WTC11 (cell line): ENCODE results near the gene MPP1.

Experiments used
- AFF4 ChIP-seq: sonication (generic); formaldehyde crosslinking; IDR thresholded peaks from 2 replicates; pipeline ENCODE4 v1.8.1; 2023; ENCODE audit warnings: mild to moderate bottlenecking, missing genetic modification reagents, borderline replicate concordance
- CBFB ChIP-seq: sonication (generic); formaldehyde crosslinking; IDR thresholded peaks from 2 replicates; pipeline ENCODE4 v1.8.1; 2022; ENCODE audit warnings: mild to moderate bottlenecking, low read depth, missing genetic modification reagents
- ESRRA ChIP-seq: sonication (generic); formaldehyde crosslinking; IDR thresholded peaks from 2 replicates; pipeline ENCODE4 v1.8.1; 2022; ENCODE audit warnings: mild to moderate bottlenecking, missing genetic modification reagents, borderline replicate concordance
- GABPB1 ChIP-seq: sonication (generic); formaldehyde crosslinking; IDR thresholded peaks from 2 replicates; pipeline ENCODE4 v1.8.1; 2023; ENCODE audit warnings: mild to moderate bottlenecking, missing genetic modification reagents
- NFE2L1 ChIP-seq: sonication (generic); formaldehyde crosslinking; IDR thresholded peaks from 2 replicates; pipeline ENCODE4 v1.8.1; 2023; ENCODE audit warnings: missing genetic modification reagents
- NR1H2 ChIP-seq: sonication (generic); formaldehyde crosslinking; IDR thresholded peaks from 2 replicates; pipeline ENCODE4 v1.9.0; 2021; ENCODE audit warnings: mild to moderate bottlenecking, moderate library complexity, missing genetic modification reagents
- NR2C2 ChIP-seq: sonication (generic); formaldehyde crosslinking; IDR thresholded peaks from 2 replicates; pipeline ENCODE4 v1.8.0; 2022; ENCODE audit warnings: mild to moderate bottlenecking, missing genetic modification reagents
- SOX15 ChIP-seq: fragments of 250-450 bp; sonication (Bioruptor Pico); IDR thresholded peaks from 2 replicates; pipeline ENCODE4 v1.9.0; 2021; ENCODE audit warnings: mild to moderate bottlenecking
- TF ChIP-seq, protein P1 (sequence below): fragments of 200-600 bp; IDR thresholded peaks from 2 replicates; pipeline ENCODE4 v1.8.0; 2022; ENCODE audit warnings: antibody characterized with exemption

- no peak for TF ChIP-seq SOX15 (CRISPR knock-in tag)
- no peak for TF ChIP-seq CBFB (CRISPR knock-in tag)
- TF ChIP-seq NR1H2: no peak
- TF ChIP-seq, protein P1, sequence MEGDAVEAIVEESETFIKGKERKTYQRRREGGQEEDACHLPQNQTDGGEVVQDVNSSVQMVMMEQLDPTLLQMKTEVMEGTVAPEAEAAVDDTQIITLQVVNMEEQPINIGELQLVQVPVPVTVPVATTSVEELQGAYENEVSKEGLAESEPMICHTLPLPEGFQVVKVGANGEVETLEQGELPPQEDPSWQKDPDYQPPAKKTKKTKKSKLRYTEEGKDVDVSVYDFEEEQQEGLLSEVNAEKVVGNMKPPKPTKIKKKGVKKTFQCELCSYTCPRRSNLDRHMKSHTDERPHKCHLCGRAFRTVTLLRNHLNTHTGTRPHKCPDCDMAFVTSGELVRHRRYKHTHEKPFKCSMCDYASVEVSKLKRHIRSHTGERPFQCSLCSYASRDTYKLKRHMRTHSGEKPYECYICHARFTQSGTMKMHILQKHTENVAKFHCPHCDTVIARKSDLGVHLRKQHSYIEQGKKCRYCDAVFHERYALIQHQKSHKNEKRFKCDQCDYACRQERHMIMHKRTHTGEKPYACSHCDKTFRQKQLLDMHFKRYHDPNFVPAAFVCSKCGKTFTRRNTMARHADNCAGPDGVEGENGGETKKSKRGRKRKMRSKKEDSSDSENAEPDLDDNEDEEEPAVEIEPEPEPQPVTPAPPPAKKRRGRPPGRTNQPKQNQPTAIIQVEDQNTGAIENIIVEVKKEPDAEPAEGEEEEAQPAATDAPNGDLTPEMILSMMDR: no peak
- TF ChIP-seq NR2C2 (CRISPR knock-in tag): no peak
- TF ChIP-seq AFF4: no peak
- TF ChIP-seq ESRRA (CRISPR knock-in tag): no peak
- TF ChIP-seq NFE2L1 (CRISPR knock-in tag): no peak
- no peak for TF ChIP-seq GABPB1 (CRISPR knock-in tag)
Measured at GRCh38 chrX:154805696-154806091, 409 bp upstream of the MPP1 start.
